HG03060 (cell line): ENCODE data around the gene CLEC1A.
"Not testable (repeated sequence)": the region's sequence is repeated elsewhere in the genome, so short reads cannot be mapped to it uniquely, and the experiment has no call there.

Experiments
- ATAC-seq: cut with Tn5 transposase; IDR thresholded peaks from one replicate; pipeline ENCODE4 v1.9.1; 2021; ENCODE audit warnings: low read depth, moderate number of reproducible peaks; ENCODE audit not compliant: unreplicated experiment

CLEC1A gene

GRCh38 chr12:10058387-10058786 is 40.4 kb downstream of the CLEC1A start:
- no peak for ATAC-seq

GRCh38 chr12:10052193-10052913 is 46.4 kb downstream of the CLEC1A start:
- no peak for ATAC-seq

- ATAC-seq = no peak
These were observed 50.3 kb downstream of the CLEC1A start for GRCh38 chr12:10048526-10048925.

- no peak for ATAC-seq
These were observed 56.6 kb downstream of the CLEC1A start for GRCh38 chr12:10042167-10042566.

- ATAC-seq = no peak
These were observed 64.8 kb downstream of the CLEC1A start for GRCh38 chr12:10033783-10034545.

GRCh38 chr12:10031771-10032175 is 67.0 kb downstream of the CLEC1A start:
- no peak for ATAC-seq

GRCh38 chr12:10031321-10031720 is 67.5 kb downstream of the CLEC1A start:
- ATAC-seq = no peak

- ATAC-seq = no peak
These were observed 68.3 kb downstream of the CLEC1A start, which contains the start of gene CLEC9A for GRCh38 chr12:10030446-10030845. TSS of gene CLEC9A (plus strand) at chr12:10030682. CDS start at chr12:10052688, 22,006 bp downstream.

GRCh38 chr12:10027721-10028120 is 71.1 kb downstream of the CLEC1A start:
- ATAC-seq = no peak

- ATAC-seq = no peak
These were observed 71.5 kb downstream of the CLEC1A start for GRCh38 chr12:10027311-10027710.

- not testable (repeated sequence) for ATAC-seq
These were observed 72.1 kb downstream of the CLEC1A start for GRCh38 chr12:10026666-10027065.

- no peak for ATAC-seq
These were observed 73.5 kb downstream of the CLEC1A start for GRCh38 chr12:10025236-10025635.

- no peak for ATAC-seq
These were observed 77.4 kb downstream of the CLEC1A start for GRCh38 chr12:10021342-10021741.
